IMR-90 (cell line): ENCODE measurements around the gene MAP3K15.

ENCODE experiments used
- MAFK ChIP-seq: IDR thresholded peaks from 2 replicates; pipeline ENCODE4 v1.6.1; 2012; ENCODE audit warnings: low read depth, low read length, improper control_type of control experiment
- POLR2A ChIP-seq: IDR thresholded peaks from 2 replicates; pipeline ENCODE4 v1.6.1; 2012; ENCODE audit warnings: mild to moderate bottlenecking, low read depth, low read length
- RAD21 ChIP-seq: IDR thresholded peaks from 2 replicates; pipeline ENCODE4 v1.6.1; 2012; ENCODE audit warnings: low read length, improper control_type of control experiment
- RFX5 ChIP-seq: IDR thresholded peaks from 2 replicates; pipeline ENCODE4 v1.8.0; 2012; ENCODE audit warnings: low read depth, mild to moderate bottlenecking, low read length, moderate library complexity
- TF ChIP-seq, protein P1 (sequence below): conservative IDR thresholded peaks from 2 replicates; pipeline ENCODE4 v1.5.1; 2012; ENCODE audit warnings: mild to moderate bottlenecking, low read depth, low read length, improper control_type of control experiment

DNA sequence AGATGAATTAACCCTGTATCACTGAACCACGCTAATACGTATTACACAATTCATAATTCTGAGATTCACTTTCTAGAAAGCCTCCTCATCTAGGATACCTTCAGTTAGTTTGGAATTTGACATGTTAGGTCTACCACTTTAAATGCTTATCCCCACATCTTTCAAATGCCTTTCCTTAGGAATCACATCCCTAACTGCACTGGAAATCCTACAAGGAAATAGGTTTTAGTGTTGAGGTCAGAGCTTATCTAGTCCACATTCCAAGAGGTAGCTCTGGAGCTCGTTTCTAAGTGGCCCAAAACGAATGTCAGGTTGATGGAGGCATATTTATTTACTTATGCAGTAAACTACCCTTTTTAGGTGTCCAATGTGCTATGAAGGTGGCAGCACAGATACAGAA is 153.6 kb downstream of the MAP3K15 start:
- TF ChIP-seq RFX5 (no peak), MAFK (no peak), POLR2A (no peak), RAD21 (no peak)
- TF ChIP-seq, protein P1, sequence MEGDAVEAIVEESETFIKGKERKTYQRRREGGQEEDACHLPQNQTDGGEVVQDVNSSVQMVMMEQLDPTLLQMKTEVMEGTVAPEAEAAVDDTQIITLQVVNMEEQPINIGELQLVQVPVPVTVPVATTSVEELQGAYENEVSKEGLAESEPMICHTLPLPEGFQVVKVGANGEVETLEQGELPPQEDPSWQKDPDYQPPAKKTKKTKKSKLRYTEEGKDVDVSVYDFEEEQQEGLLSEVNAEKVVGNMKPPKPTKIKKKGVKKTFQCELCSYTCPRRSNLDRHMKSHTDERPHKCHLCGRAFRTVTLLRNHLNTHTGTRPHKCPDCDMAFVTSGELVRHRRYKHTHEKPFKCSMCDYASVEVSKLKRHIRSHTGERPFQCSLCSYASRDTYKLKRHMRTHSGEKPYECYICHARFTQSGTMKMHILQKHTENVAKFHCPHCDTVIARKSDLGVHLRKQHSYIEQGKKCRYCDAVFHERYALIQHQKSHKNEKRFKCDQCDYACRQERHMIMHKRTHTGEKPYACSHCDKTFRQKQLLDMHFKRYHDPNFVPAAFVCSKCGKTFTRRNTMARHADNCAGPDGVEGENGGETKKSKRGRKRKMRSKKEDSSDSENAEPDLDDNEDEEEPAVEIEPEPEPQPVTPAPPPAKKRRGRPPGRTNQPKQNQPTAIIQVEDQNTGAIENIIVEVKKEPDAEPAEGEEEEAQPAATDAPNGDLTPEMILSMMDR: no peak
